ENCODE measurements around the gene HOXD12. TPM values are rescaled to one million over a fixed set of nuclear protein-coding genes. Genes with fewer than 3 reads are reported as not detected.

The HOXD12 gene
- total RNA-seq = not detected in 2 replicates

- DNase-seq (ENCODE audit: low read depth in 2 of 2) = no peak
Observed at GRCh38 chr2:176099728-176100546, at the start of gene HOXD12. Gene HOXD12, plus strand, starts transcription at chr2:176099795. Its CDS starts 7 bp downstream, at chr2:176099802.

- DNase-seq (ENCODE audit: low read depth in 2 of 2) = no peak
Observed at GRCh38 chr2:176056406-176056805, 43.2 kb upstream of the HOXD12 start.

GRCh38 chr2:176063958-176064357 lies 35.6 kb upstream of the HOXD12 start:
- no peak for DNase-seq (ENCODE audit: low read depth in 2 of 2)

- DNase-seq (ENCODE audit: low read depth in 2 of 2) = no peak
Observed at GRCh38 chr2:176066645-176067588, 32.7 kb upstream of the HOXD12 start.

GRCh38 chr2:176067589-176068418 lies 31.8 kb upstream of the HOXD12 start:
- DNase-seq (ENCODE audit: low read depth in 2 of 2) = no peak

- DNase-seq (ENCODE audit: low read depth in 2 of 2) = no peak
Observed at GRCh38 chr2:176068419-176068832, 31.2 kb upstream of the HOXD12 start.

GRCh38 chr2:176071330-176072291 lies 28.0 kb upstream of the HOXD12 start:
- DNase-seq (ENCODE audit: low read depth in 2 of 2) = no peak

GRCh38 chr2:176072292-176072669 lies 27.3 kb upstream of the HOXD12 start:
- no peak for DNase-seq (ENCODE audit: low read depth in 2 of 2)

- DNase-seq (ENCODE audit: low read depth in 2 of 2) = no peak
Observed at GRCh38 chr2:176072951-176073904, 26.4 kb upstream of the HOXD12 start.

- no peak for DNase-seq (ENCODE audit: low read depth in 2 of 2)
Observed at GRCh38 chr2:176074919-176075425, 24.6 kb upstream of the HOXD12 start.

GRCh38 chr2:176075481-176075880 lies 24.1 kb upstream of the HOXD12 start:
- DNase-seq (ENCODE audit: low read depth in 2 of 2) = no peak

GRCh38 chr2:176076063-176076462 lies 23.5 kb upstream of the HOXD12 start:
- no peak for DNase-seq (ENCODE audit: low read depth in 2 of 2)

GRCh38 chr2:176076796-176077195 lies 22.8 kb upstream of the HOXD12 start:
- no peak for DNase-seq (ENCODE audit: low read depth in 2 of 2)

GRCh38 chr2:176078541-176079284 lies 20.9 kb upstream of the HOXD12 start:
- no peak for DNase-seq (ENCODE audit: low read depth in 2 of 2)

- DNase-seq (ENCODE audit: low read depth in 2 of 2) = no peak
Observed at GRCh38 chr2:176079285-176079830, 20.2 kb upstream of the HOXD12 start.

GRCh38 chr2:176079831-176080539 lies 19.6 kb upstream of the HOXD12 start:
- peak in 1 of 2 donors; percentile 63 for DNase-seq (ENCODE audit: low read depth in 2 of 2)
